ENCODE data around the gene SFXN3.

DNA sequence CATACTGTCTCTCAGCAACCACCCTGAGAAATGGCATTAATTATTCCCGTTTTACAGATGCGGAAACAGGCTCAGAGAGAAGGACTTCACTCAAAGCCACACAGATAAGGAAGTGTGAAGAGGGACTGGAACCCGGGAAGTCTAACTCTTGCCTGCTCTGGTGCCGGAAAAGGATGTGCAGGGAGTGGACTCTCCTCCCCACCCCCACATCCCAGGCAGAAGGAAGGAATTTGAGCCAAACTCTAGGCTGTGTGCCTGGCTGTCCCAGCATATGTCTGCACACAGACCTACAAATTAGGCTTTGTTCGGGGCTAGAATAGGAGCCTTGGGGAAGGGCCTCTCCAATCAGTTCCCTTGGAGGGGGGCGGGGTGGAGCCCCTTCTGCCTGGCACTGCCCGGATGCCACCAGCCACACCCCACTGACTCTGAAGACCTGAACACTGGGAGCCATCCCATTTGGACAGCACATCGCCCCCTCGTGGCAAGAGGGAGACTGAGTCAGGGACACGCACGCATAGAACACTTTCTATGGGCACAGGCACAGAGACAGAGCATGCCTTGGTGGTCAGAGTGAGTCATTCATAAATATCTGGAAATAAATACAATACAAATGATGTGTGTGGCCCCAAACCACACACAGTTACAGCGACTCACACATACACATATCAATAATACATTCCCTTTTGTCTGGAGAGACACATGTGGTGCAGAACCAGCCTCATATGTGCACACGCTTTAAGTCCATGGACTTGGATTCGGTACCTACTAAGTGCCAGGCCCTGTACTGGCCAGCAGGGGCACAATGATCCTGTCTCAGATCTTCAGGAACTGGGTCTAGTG is 18.3 kb upstream of the SFXN3 start:
- no peak for TF ChIP-seq SP1 (IDR thresholded peaks at IDR 0.05; ENCODE audit: low read depth, low read length)
- peak; percentile 76 to 99 (median 98) for TF ChIP-seq CTCF (IDR thresholded peaks at IDR 0.05; ENCODE audit: control extremely low read depth in 1 of 3, insufficient read depth in 1 of 3, low read depth in 1 of 3, low read length in 3 of 3)
- TF ChIP-seq EP300 (IDR thresholded peaks at IDR 0.05; ENCODE audit: borderline replicate concordance in 1 of 2, low read depth in 2 of 2, low read length in 2 of 2), result no peak
- no peak for TF ChIP-seq SUZ12 (IDR thresholded peaks at IDR 0.05; ENCODE audit: low read length)
- TF ChIP-seq POLR2A (IDR thresholded peaks at IDR 0.05; ENCODE audit: control extremely low read depth in 1 of 2, low read depth in 2 of 2, low read length in 2 of 2), result no peak
- no peak for TF ChIP-seq RFX5 (IDR thresholded peaks at IDR 0.05; ENCODE audit: borderline replicate concordance, low read depth, low read length)
- TF ChIP-seq CBX8 (IDR thresholded peaks at IDR 0.05; ENCODE audit: borderline replicate concordance, low read depth, low read length), result no peak
- TF ChIP-seq NRF1 (IDR thresholded peaks at IDR 0.05; ENCODE audit: low read depth, low read length), result no peak
- no peak for TF ChIP-seq HDAC6 (IDR thresholded peaks at IDR 0.05; ENCODE audit: low read depth, low read length)
- TF ChIP-seq RBBP5 (IDR thresholded peaks at IDR 0.05; ENCODE audit: borderline replicate concordance, low read depth, low read length), result no peak
- no peak for TF ChIP-seq JUND (IDR thresholded peaks at IDR 0.05; ENCODE audit: low read length)
- no peak; the same call in 1 of the 2 replicates for TF ChIP-seq POLR2AphosphoS5 (IDR thresholded peaks at IDR 0.05; ENCODE audit: low read depth, low read length)
- no peak for TF ChIP-seq ZNF274 (IDR thresholded peaks at IDR 0.05; ENCODE audit: borderline replicate concordance, extremely low read depth, low read length)

All from H1 (cell line).